H9 (cell line): Measurements from ENCODE around the gene SNTN. TPM values are rescaled to one million over a fixed set of nuclear protein-coding genes. Genes with fewer than 3 reads are reported as not detected.

ENCODE experiments used
- DNase-seq: peaks from one replicate; pipeline ENCODE4 v3.0.0-alpha.2; 2017
- H2AFZ ChIP-seq: one replicate; pipeline ENCODE4 v1.6.1; 2013; ENCODE audit warnings: mild to moderate bottlenecking, low read length, control low read depth, moderate library complexity
- H2AK5ac ChIP-seq: 2 replicates; pipeline ENCODE4 v1.6.1; 2013; ENCODE audit warnings: low read length, control low read depth, mixed read lengths; ENCODE audit not compliant: insufficient read length
- H2BK120ac ChIP-seq: one replicate; pipeline ENCODE4 v1.6.1; 2013; ENCODE audit warnings: low read depth, mild to moderate bottlenecking, low read length, control low read depth, inconsistent platforms; ENCODE audit not compliant: poor library complexity, severe bottlenecking
- H2BK12ac ChIP-seq: 2 replicates; pipeline ENCODE4 v1.6.1; 2013; ENCODE audit warnings: low read length, control low read depth, mixed read lengths, low read depth; ENCODE audit not compliant: insufficient read length
- H2BK15ac ChIP-seq: 2 replicates; pipeline ENCODE4 v1.6.1; 2013; ENCODE audit warnings: low read depth, low read length, control low read depth
- H2BK20ac ChIP-seq: one replicate; pipeline ENCODE4 v1.6.1; 2013; ENCODE audit warnings: low read depth, mild to moderate bottlenecking, low read length, control low read depth, inconsistent platforms; ENCODE audit not compliant: poor library complexity, severe bottlenecking
- H2BK5ac ChIP-seq: 2 replicates; pipeline ENCODE4 v1.6.1; 2013; ENCODE audit warnings: low read length, control low read depth, mixed read lengths; ENCODE audit not compliant: insufficient read length
- H3K14ac ChIP-seq: 2 replicates; pipeline ENCODE4 v1.6.1; 2013; ENCODE audit warnings: low read length, control low read depth; ENCODE audit not compliant: insufficient read depth
- H3K18ac ChIP-seq: 2 replicates; pipeline ENCODE4 v1.6.1; 2013; ENCODE audit warnings: low read depth, mild to moderate bottlenecking, mixed read lengths, low read length, control low read depth; ENCODE audit not compliant: insufficient read length
- H3K23ac ChIP-seq: 2 replicates; pipeline ENCODE4 v1.6.1; 2013; ENCODE audit warnings: low read length, control low read depth, mixed read lengths, low read depth; ENCODE audit not compliant: insufficient read length
- H3K23me2 ChIP-seq: 2 replicates; pipeline ENCODE4 v1.6.1; 2013; ENCODE audit warnings: low read depth, mild to moderate bottlenecking, mixed read lengths, low read length, control low read depth; ENCODE audit not compliant: insufficient read length, poor library complexity, severe bottlenecking
- H3K27ac ChIP-seq: 2 replicates; pipeline ENCODE4 v1.5.1; 2013; ENCODE audit warnings: low read length, control low read depth, mixed read lengths, low read depth; ENCODE audit not compliant: insufficient read length
- H3K27me3 ChIP-seq: 2 replicates; pipeline ENCODE4 v1.6.1; 2013; ENCODE audit warnings: low read length, control low read depth, inconsistent platforms; ENCODE audit not compliant: insufficient read depth
- H3K4ac ChIP-seq: 2 replicates; pipeline ENCODE4 v1.6.1; 2013; ENCODE audit warnings: low read depth, mild to moderate bottlenecking, control low read depth, inconsistent platforms, low read length, moderate library complexity
- H3K4me1 ChIP-seq: 2 replicates; pipeline ENCODE4 v1.6.1; 2013; ENCODE audit warnings: low read length, control low read depth, inconsistent platforms; ENCODE audit not compliant: insufficient read depth
- H3K4me2 ChIP-seq: 2 replicates; pipeline ENCODE4 v1.6.1; 2013; ENCODE audit warnings: low read length, control low read depth, mixed read lengths; ENCODE audit not compliant: insufficient read length, insufficient read depth
- H3K56ac ChIP-seq: 2 replicates; pipeline ENCODE4 v1.6.1; 2013; ENCODE audit warnings: low read depth, mild to moderate bottlenecking, mixed read lengths, low read length, control low read depth; ENCODE audit not compliant: insufficient read length
- H3K79me1 ChIP-seq: 2 replicates; pipeline ENCODE4 v1.6.1; 2013; ENCODE audit warnings: low read depth, mild to moderate bottlenecking, moderate library complexity, low read length, control low read depth, inconsistent platforms; ENCODE audit not compliant: insufficient read depth, poor library complexity, severe bottlenecking
- H3K79me2 ChIP-seq: 2 replicates; pipeline ENCODE4 v1.6.1; 2013; ENCODE audit warnings: low read length, control low read depth, inconsistent platforms; ENCODE audit not compliant: insufficient read depth
- H3K9ac ChIP-seq: 2 replicates; pipeline ENCODE4 v1.6.1; 2013; ENCODE audit warnings: low read length, control low read depth, mixed read lengths; ENCODE audit not compliant: insufficient read length; ENCODE audit errors: extremely low read depth
- H3K9me3 ChIP-seq: one replicate; pipeline ENCODE4 v1.6.1; 2013; ENCODE audit warnings: low read depth, low read length, inconsistent platforms; ENCODE audit not compliant: control insufficient read depth
- H3T11ph ChIP-seq: one replicate; pipeline ENCODE4 v1.6.1; 2013; ENCODE audit warnings: mild to moderate bottlenecking, low read length, control low read depth, inconsistent platforms
- H4K20me1 ChIP-seq: one replicate; pipeline ENCODE4 v1.6.1; 2013; ENCODE audit not compliant: control insufficient read depth, insufficient read length, insufficient read depth
- H4K5ac ChIP-seq: 2 replicates; pipeline ENCODE4 v1.6.1; 2013; ENCODE audit warnings: low read depth, mild to moderate bottlenecking, mixed read lengths, low read length, control low read depth; ENCODE audit not compliant: insufficient read length
- H4K8ac ChIP-seq: replicated peaks from 2 replicates; pipeline ENCODE4 v1.6.1; 2013; ENCODE audit warnings: low read length, control low read depth, mixed read lengths, low read depth; ENCODE audit not compliant: insufficient read length
- H4K91ac ChIP-seq: 2 replicates; pipeline ENCODE4 v1.6.1; 2013; ENCODE audit warnings: low read depth, mild to moderate bottlenecking, moderate library complexity, mixed read lengths, low read length, control low read depth; ENCODE audit not compliant: insufficient read length
- H3K27ac Mint-ChIP-seq, 3 experiments: 2 replicates in 2 of 3; 3 replicates in 1 of 3; pipeline ENCODE4 v1.8.0; 2020 to 2021; ENCODE audit warnings: mixed read lengths in 3 of 3, mild to moderate bottlenecking in 1 of 3, moderate library complexity in 1 of 3
- H3K27me3 Mint-ChIP-seq: 2 replicates; pipeline ENCODE4 v1.8.0; 2021; ENCODE audit warnings: low read depth, mild to moderate bottlenecking, moderate library complexity, mixed read lengths
- H3K36me3 Mint-ChIP-seq, 3 experiments: 2 replicates in 2 of 3; 3 replicates in 1 of 3; pipeline ENCODE4 v1.8.0; 2020 to 2021; ENCODE audit warnings: low read depth in 3 of 3, mixed read lengths in 3 of 3; ENCODE audit not compliant: insufficient read depth in 1 of 3
- H3K4me1 Mint-ChIP-seq, 2 experiments: 2 replicates each; pipeline ENCODE4 v1.8.0; 2020; ENCODE audit warnings: mixed read lengths in 2 of 2
- H3K4me3 Mint-ChIP-seq, 2 experiments: 2 replicates in 1 of 2; 3 replicates in 1 of 2; pipeline ENCODE4 v1.8.0; 2020 to 2021; ENCODE audit warnings: mild to moderate bottlenecking in 2 of 2, mixed read lengths in 2 of 2, moderate library complexity in 1 of 2
- H3K9me3 Mint-ChIP-seq, 2 experiments: 2 replicates in 1 of 2; 3 replicates in 1 of 2; pipeline ENCODE4 v1.8.0; 2020; ENCODE audit warnings: mild to moderate bottlenecking in 2 of 2, mixed read lengths in 2 of 2, moderate library complexity in 1 of 2
- CTCF ChIP-seq: fragments of 200-600 bp; sonication (generic); conservative IDR thresholded peaks from 3 replicates; pipeline ENCODE4 v1.8.0; 2021; ENCODE audit warnings: antibody characterized with exemption, mild to moderate bottlenecking
- WGBS: extraction: QIAGEN DNeasy Blood & Tissue Kit; methylation state at CpG from one replicate; pipeline ENCODE4 v1.1.7; 2013; ENCODE audit warnings: missing lambda C conversion rate, low lambda C conversion rate, mixed read lengths; ENCODE audit not compliant: insufficient read length; ENCODE audit errors: extremely low coverage; 5-methylcytosine and 5-hydroxymethylcytosine counted together
- total RNA-seq: library from RNA; stranded (reverse); gene quantifications from 2 replicates; pipeline ENCODE4 v1.2.1, GENCODE V29; 2021

Gene SNTN
- total RNA-seq, 1 experiment from 2014 or later, result not detected

GRCh38 chr3:63655519-63655918 is 3.0 kb downstream of the SNTN start:
- no peak overlapping the region for H2BK120ac ChIP-seq
- no CpG with 5 or more reads among the region's 4 CpGs for WGBS
- no peak overlapping the region for H2AFZ ChIP-seq
- no peak overlapping the region for H3K56ac ChIP-seq
- no peak overlapping the region for H3K23ac ChIP-seq
- no peak overlapping the region for H3K18ac ChIP-seq
- no peak overlapping the region for H3K4ac ChIP-seq
- TF ChIP-seq CTCF, result no peak
- no peaks in the 10 kb centered on the region for H3K4me1 ChIP-seq
- 0 out of 4 replicates have a peak, but pooled peaks cover 0 to 3% of the 10 kb centered on the region in 2 experiments for H3K4me1 Mint-ChIP-seq
- H2BK20ac ChIP-seq, result no peak overlapping the region
- no peaks in the 10 kb centered on the region for H3K27me3 ChIP-seq
- no peak overlapping the region for H3K27ac ChIP-seq
- H4K5ac ChIP-seq, result no peak overlapping the region
- no peaks in the 10 kb centered on the region; the same call in 1 of the 2 replicates for H3K27me3 Mint-ChIP-seq
- H3K23me2 ChIP-seq, result no peaks in the 10 kb centered on the region
- H4K91ac ChIP-seq, result no peak overlapping the region
- H3K79me1 ChIP-seq, result no peaks in the 10 kb centered on the region
- H3K4me3 Mint-ChIP-seq, result no peak overlapping the region
- no peak overlapping the region for H2BK15ac ChIP-seq
- no peaks in the 10 kb centered on the region for H3K9me3 ChIP-seq
- H3K14ac ChIP-seq, result no peak overlapping the region
- H2BK5ac ChIP-seq, result no peak overlapping the region
- no peak overlapping the region for H3K9ac ChIP-seq
- no peaks in the 10 kb centered on the region for H3K36me3 Mint-ChIP-seq
- peaks cover 0 to under 1% of the 10 kb centered on the region in 2 experiments; a peak in 1 of 5 replicates for H3K9me3 Mint-ChIP-seq
- H2AK5ac ChIP-seq, result no peak overlapping the region
- no peak overlapping the region for H2BK12ac ChIP-seq
- H4K8ac ChIP-seq, result no peak overlapping the region
- DNase-seq, result no peak
- H3K27ac Mint-ChIP-seq, result no peak overlapping the region
- no peaks in the 10 kb centered on the region for H4K20me1 ChIP-seq
- H3K79me2 ChIP-seq, result no peaks in the 10 kb centered on the region
- no peak overlapping the region for H3T11ph ChIP-seq
- H3K4me2 ChIP-seq, result no peak overlapping the region
